CD4-positive, alpha-beta T cell (primary cell): Measurements from ENCODE around the gene IL6R. TPM values are rescaled to one million over a fixed set of nuclear protein-coding genes. Genes with fewer than 3 reads are reported as not detected.

ENCODE experiments used
- ATAC-seq: fragments of 200-7000 bp; cut with Tn5 transposase; one replicate; pipeline ENCODE4 v1.10.0; 2022; ENCODE audit warnings: mild to moderate bottlenecking; ENCODE audit not compliant: poor library complexity
- CTCF ChIA-PET: fragments of 350-600 bp; sonication (Branson Sonifier 250); formaldehyde crosslinking; loops from one replicate; lab custom pipeline; 2021; ENCODE audit warnings: antibody characterized with exemption, inconsistent platforms; lab: Charles Lee
- POLR2A ChIA-PET: fragments of 350-600 bp; sonication (Branson Sonifier 250); formaldehyde crosslinking; loops from one replicate; lab custom pipeline; 2021; ENCODE audit warnings: antibody characterized with exemption, inconsistent platforms; lab: Charles Lee
- DNase-seq, 14 experiments: peaks; one replicate each; pipeline ENCODE4 v3.0.0-alpha.2; 2013 to 2020; ENCODE audit warnings: mixed read lengths in 2 of 14
- H3K27ac ChIP-seq, 2 donors: one replicate each; pipeline versions ENCODE4 v1.5.1 to v1.7.0; 2013; ENCODE audit warnings: low read length in 2 of 2, low read depth in 1 of 2, mild to moderate bottlenecking in 1 of 2
- H3K27me3 ChIP-seq, 2 experiments: 1 replicate in 1 of 2; 2 replicates in 1 of 2; pipeline versions ENCODE4 v1.6.1 to v1.7.0; 2013; ENCODE audit warnings: low read length in 2 of 2, control low read depth in 1 of 2, mild to moderate bottlenecking in 1 of 2, moderate library complexity in 1 of 2; ENCODE audit not compliant: insufficient read depth in 2 of 2, control insufficient read depth in 1 of 2
- H3K36me3 ChIP-seq: one replicate; pipeline ENCODE4 v1.6.1; 2013; ENCODE audit warnings: low read length, control low read depth; ENCODE audit not compliant: insufficient read depth
- H3K4me1 ChIP-seq: one replicate; pipeline ENCODE4 v1.6.1; 2013; ENCODE audit warnings: low read length, control low read depth; ENCODE audit not compliant: insufficient read depth
- H3K4me3 ChIP-seq: one replicate; pipeline ENCODE4 v1.5.1; 2013; ENCODE audit warnings: mild to moderate bottlenecking, low read length, moderate library complexity
- H3K9me3 ChIP-seq, 2 experiments: 1 replicate in 1 of 2; 2 replicates in 1 of 2; pipeline versions ENCODE4 v1.6.1 to v1.7.0; 2013; ENCODE audit warnings: low read length in 2 of 2, mild to moderate bottlenecking in 2 of 2, control low read depth in 1 of 2, moderate library complexity in 1 of 2; ENCODE audit not compliant: control insufficient read depth in 1 of 2, insufficient read depth in 1 of 2
- H3K27ac Mint-ChIP-seq: one replicate; pipeline ENCODE4 v1.8.0; 2020; ENCODE audit warnings: mixed read lengths
- H3K27me3 Mint-ChIP-seq: one replicate; pipeline ENCODE4 v1.8.0; 2021; ENCODE audit warnings: mixed read lengths
- H3K36me3 Mint-ChIP-seq: one replicate; pipeline ENCODE4 v1.8.0; 2021; ENCODE audit warnings: low read depth, mixed read lengths
- H3K4me1 Mint-ChIP-seq: one replicate; pipeline ENCODE4 v1.8.0; 2021; ENCODE audit warnings: low read depth, mixed read lengths
- H3K4me3 Mint-ChIP-seq: one replicate; pipeline ENCODE4 v1.8.0; 2020; ENCODE audit warnings: mild to moderate bottlenecking, mixed read lengths
- H3K9me3 Mint-ChIP-seq: one replicate; pipeline ENCODE4 v1.8.0; 2020; ENCODE audit warnings: mixed read lengths
- intact Hi-C, 2 experiments: fragments of 100-400 bp; cut with DNase I in 1 of 2; cut with micrococcal nuclease in 1 of 2; formaldehyde crosslinking; loops; one replicate each; pipeline versions ENCODE4 v1.15.1 to v1.9.0; 2023 to 2025; cut with DNase I, micrococcal nuclease
- total RNA-seq, 174 experiments: library from RNA in 2 of 174; stranded (reverse) in 2 of 174; gene quantifications; one replicate each; pipeline ENCODE4 v1.2.3 and lab custom pipeline; 2021 to 2026
- TF ChIP-seq, protein P1 (sequence below): fragments of 200-600 bp; IDR thresholded peaks from one replicate; pipeline ENCODE4 v1.8.0; 2022; ENCODE audit warnings: antibody characterized with exemption, mild to moderate bottlenecking

Gene IL6R
- total RNA-seq, 2 experiments from 2014 or later = 31.7 to 35.0 TPM

DNA sequence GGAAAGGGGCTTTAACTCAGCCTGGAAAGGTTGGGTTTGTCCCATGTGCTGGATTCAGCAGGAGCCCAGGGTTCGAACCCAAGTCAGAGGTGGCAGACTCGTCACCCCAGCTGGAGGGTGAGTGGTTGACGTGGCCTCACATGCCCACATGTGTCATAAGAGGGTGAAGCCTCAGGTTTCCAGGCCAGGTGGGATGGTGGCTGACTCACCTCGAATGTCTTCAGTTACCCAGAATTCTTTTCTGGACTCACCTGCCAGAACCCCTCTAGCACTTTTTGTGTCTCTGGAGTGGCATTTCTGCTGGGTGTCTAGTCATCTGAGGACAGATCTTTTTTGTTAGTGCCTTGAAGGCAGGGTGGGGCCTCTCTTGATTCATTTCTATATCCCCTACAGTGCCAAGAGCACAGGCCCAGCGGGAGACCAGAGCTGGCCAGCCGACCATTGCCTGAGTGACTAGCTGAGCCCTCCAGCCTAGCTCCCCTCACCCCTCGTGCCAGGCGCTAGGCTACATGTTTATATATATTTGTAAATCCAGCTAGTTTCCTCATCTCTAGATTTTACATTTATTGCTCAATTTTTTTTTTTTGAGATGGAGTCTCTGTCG, 28.1 kb downstream of the IL6R start:
- Mint-ChIP-seq H3K36me3 (peaks cover 94% of the 10 kb centered on the region), H3K27ac (peak overlapping the region; percentile 75), H3K9me3 (no peaks in the 10 kb centered on the region), H3K4me3 (no peak overlapping the region), H3K27me3 (no peaks in the 10 kb centered on the region), H3K4me1 (peaks cover 46% of the 10 kb centered on the region)
- POLR2A ChIA-PET = interaction anchor here (0.9 to 3.9 kb wide), 3 partner anchors 9 to 14 kb away, joined by 3 to 15 read pairs (median 4); no protein-coding TSS in a partner anchor
- Histone ChIP-seq H3K4me3 (no peak overlapping the region), H3K27ac (peak overlapping the region; percentile 55 to 64), H3K4me1 (peaks cover 59% of the 10 kb centered on the region), H3K27me3 (no peaks in the 10 kb centered on the region), H3K9me3 (no peaks in the 10 kb centered on the region), H3K36me3 (peaks cover 84% of the 10 kb centered on the region)
- intact Hi-C loops = no loop called here
- ATAC-seq = peak; percentile 50
- CTCF ChIA-PET = interaction anchor here (0.6 kb wide), 1 partner anchor 56 kb away, joined by 3 read pairs; no protein-coding TSS in a partner anchor
- DNase-seq = peak in 6 of 14 experiments; percentile 22 to 62 (median 38)
- TF ChIP-seq, protein P1, sequence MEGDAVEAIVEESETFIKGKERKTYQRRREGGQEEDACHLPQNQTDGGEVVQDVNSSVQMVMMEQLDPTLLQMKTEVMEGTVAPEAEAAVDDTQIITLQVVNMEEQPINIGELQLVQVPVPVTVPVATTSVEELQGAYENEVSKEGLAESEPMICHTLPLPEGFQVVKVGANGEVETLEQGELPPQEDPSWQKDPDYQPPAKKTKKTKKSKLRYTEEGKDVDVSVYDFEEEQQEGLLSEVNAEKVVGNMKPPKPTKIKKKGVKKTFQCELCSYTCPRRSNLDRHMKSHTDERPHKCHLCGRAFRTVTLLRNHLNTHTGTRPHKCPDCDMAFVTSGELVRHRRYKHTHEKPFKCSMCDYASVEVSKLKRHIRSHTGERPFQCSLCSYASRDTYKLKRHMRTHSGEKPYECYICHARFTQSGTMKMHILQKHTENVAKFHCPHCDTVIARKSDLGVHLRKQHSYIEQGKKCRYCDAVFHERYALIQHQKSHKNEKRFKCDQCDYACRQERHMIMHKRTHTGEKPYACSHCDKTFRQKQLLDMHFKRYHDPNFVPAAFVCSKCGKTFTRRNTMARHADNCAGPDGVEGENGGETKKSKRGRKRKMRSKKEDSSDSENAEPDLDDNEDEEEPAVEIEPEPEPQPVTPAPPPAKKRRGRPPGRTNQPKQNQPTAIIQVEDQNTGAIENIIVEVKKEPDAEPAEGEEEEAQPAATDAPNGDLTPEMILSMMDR = no peak

GRCh38 chr1:154434346-154435085, 29.4 kb downstream of the IL6R start:
- Mint-ChIP-seq H3K9me3 (no peaks in the 10 kb centered on the region), H3K36me3 (peaks cover 91% of the 10 kb centered on the region), H3K27ac (peak overlapping the region; percentile 58), H3K4me3 (no peak overlapping the region), H3K27me3 (no peaks in the 10 kb centered on the region), H3K4me1 (peaks cover 51% of the 10 kb centered on the region)
- CTCF ChIA-PET = no interaction called here
- H3K9me3 ChIP-seq = no peaks in the 10 kb centered on the region
- H3K4me1 ChIP-seq = peaks cover 59% of the 10 kb centered on the region
- ATAC-seq (no peak), DNase-seq (no peak)
- H3K4me3 ChIP-seq = no peak overlapping the region
- peaks cover 78% of the 10 kb centered on the region for H3K36me3 ChIP-seq
- no peaks in the 10 kb centered on the region for H3K27me3 ChIP-seq
- TF ChIP-seq, protein P1 = no peak
- peak overlapping the region in 1 of 2 donors; percentile 11 for H3K27ac ChIP-seq
- POLR2A ChIA-PET = interaction anchor here (9.6 kb wide), 1 partner anchor 27 kb away, joined by 86 read pairs; no protein-coding TSS in a partner anchor
- intact Hi-C loops = no loop called here

- Mint-ChIP-seq H3K36me3 (peaks cover 91% of the 10 kb centered on the region), H3K4me1 (peaks cover 53% of the 10 kb centered on the region), H3K4me3 (no peak overlapping the region), H3K27ac (no peak overlapping the region), H3K9me3 (no peaks in the 10 kb centered on the region), H3K27me3 (no peaks in the 10 kb centered on the region)
- H3K36me3 ChIP-seq = peaks cover 74% of the 10 kb centered on the region
- ATAC-seq = no peak
- no peak for DNase-seq
- intact Hi-C loops = no loop called here
- H3K27me3 ChIP-seq = no peaks in the 10 kb centered on the region
- ChIA-PET POLR2A (interaction anchor here (1.4 to 9.6 kb wide), 2 partner anchors 16 to 28 kb away, joined by 5 to 86 read pairs; no protein-coding TSS in a partner anchor), CTCF (no interaction called here)
- H3K4me3 ChIP-seq = no peak overlapping the region
- H3K27ac ChIP-seq = no peak overlapping the region
- TF ChIP-seq, protein P1 = no peak
- peaks cover 55% of the 10 kb centered on the region for H3K4me1 ChIP-seq
- H3K9me3 ChIP-seq = no peaks in the 10 kb centered on the region
Observed at GRCh38 chr1:154435599-154436200, 30.6 kb downstream of the IL6R start.
